ENCODE data around the gene KCNJ6.

KCNJ6 gene

DNA sequence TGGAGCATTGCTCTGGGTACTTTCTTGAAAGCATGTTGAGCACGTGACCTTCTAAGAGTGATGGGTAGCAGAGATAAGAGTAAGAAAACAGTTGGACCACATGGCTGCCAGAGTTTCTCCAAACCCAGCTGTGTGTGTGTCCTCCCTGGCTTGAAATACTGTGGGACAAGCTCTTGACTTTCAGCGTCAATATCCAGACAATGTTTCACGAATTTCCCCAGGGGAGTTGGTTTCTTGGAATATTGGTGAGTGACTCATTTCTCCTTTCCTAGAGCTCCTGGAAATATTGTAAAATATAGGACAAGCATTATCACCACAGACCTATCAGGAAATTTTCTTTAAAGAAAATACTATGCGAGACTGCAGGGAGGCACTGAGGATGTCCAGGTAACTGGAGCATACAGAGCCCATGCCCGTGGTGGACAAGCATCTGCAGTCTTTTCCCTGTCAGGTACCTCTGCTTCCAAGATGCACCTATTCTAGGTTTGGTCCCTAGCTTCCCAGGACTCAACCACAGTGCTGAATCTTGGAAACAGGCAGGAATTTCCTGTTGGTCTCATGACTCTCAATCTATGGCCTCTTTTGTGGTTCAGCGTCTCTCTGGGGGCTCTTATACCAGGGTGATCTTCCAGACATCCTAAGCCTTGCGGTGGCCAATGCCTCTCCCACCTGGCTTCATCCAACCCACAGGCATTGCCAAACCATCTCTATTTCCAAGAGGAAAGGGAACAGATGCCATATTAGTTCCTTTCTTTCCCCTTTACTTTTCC lies 67.4 kb downstream of the KCNJ6 start:
- ATAC-seq: no peak

DNA sequence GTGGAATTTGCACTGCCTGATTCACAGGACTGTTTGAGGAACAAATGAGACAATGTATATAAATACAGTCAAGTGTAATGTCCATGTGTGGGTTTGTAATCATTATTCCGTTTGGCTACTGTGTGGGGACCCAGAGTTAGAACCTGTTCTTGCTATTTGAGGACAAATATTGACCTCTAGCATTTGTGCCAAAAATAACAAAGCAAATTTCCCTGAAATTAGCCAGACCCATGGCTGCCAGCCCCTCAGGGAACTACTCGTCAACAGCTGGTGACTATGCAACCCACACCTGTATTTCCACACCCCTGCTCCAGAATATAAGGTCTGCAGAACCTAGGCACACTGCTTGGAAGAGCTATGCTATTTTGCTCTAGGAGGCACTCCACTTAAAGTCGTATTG lies 70.7 kb downstream of the KCNJ6 start:
- TF ChIP-seq ZFP3 (CRISPR knock-in tag; IDR thresholded peaks at IDR 0.05) (no peak), ISL1 (CRISPR knock-in tag; IDR thresholded peaks at IDR 0.05) (no peak), ZNF565 (CRISPR knock-in tag; conservative IDR thresholded peaks at IDR 0.05; ENCODE audit: low read depth) (no peak), ZNF8 (CRISPR knock-in tag; IDR thresholded peaks at IDR 0.05) (no peak)
- TF ChIP-seq, protein P1, sequence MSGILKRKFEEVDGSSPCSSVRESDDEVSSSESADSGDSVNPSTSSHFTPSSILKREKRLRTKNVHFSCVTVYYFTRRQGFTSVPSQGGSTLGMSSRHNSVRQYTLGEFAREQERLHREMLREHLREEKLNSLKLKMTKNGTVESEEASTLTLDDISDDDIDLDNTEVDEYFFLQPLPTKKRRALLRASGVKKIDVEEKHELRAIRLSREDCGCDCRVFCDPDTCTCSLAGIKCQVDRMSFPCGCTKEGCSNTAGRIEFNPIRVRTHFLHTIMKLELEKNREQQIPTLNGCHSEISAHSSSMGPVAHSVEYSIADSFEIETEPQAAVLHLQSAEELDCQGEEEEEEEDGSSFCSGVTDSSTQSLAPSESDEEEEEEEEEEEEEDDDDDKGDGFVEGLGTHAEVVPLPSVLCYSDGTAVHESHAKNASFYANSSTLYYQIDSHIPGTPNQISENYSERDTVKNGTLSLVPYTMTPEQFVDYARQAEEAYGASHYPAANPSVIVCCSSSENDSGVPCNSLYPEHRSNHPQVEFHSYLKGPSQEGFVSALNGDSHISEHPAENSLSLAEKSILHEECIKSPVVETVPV (CRISPR knock-in tag; IDR thresholded peaks at IDR 0.05): no peak
- ATAC-seq: no peak

More for the DNA sequence above, 67.4 kb downstream of the KCNJ6 start:
- no peak for TF ChIP-seq ZNF565 (CRISPR knock-in tag; conservative IDR thresholded peaks at IDR 0.05; ENCODE audit: low read depth)
- TF ChIP-seq CSDC2 (CRISPR knock-in tag; IDR thresholded peaks at IDR 0.05): no peak
- TF ChIP-seq PPARA (CRISPR knock-in tag; IDR thresholded peaks at IDR 0.05; ENCODE audit: borderline replicate concordance): no peak
- TF ChIP-seq, protein P2, sequence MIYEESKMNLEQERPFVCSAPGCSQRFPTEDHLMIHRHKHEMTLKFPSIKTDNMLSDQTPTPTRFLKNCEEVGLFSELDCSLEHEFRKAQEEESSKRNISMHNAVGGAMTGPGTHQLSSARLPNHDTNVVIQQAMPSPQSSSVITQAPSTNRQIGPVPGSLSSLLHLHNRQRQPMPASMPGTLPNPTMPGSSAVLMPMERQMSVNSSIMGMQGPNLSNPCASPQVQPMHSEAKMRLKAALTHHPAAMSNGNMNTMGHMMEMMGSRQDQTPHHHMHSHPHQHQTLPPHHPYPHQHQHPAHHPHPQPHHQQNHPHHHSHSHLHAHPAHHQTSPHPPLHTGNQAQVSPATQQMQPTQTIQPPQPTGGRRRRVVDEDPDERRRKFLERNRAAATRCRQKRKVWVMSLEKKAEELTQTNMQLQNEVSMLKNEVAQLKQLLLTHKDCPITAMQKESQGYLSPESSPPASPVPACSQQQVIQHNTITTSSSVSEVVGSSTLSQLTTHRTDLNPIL (CRISPR knock-in tag; IDR thresholded peaks at IDR 0.05; ENCODE audit: low read depth): no peak
- no peak for TF ChIP-seq ZC3H10 (CRISPR knock-in tag; IDR thresholded peaks at IDR 0.05)
- TF ChIP-seq RARB (CRISPR knock-in tag; IDR thresholded peaks at IDR 0.05): no peak
- no peak for TF ChIP-seq SNAI2 (CRISPR knock-in tag; IDR thresholded peaks at IDR 0.05)
- TF ChIP-seq BACH2 (CRISPR knock-in tag; IDR thresholded peaks at IDR 0.05; ENCODE audit: borderline replicate concordance): no peak
- TF ChIP-seq ESRRG (CRISPR knock-in tag; IDR thresholded peaks at IDR 0.05): no peak
- no peak for TF ChIP-seq ISL1 (CRISPR knock-in tag; IDR thresholded peaks at IDR 0.05)
- TF ChIP-seq ARNTL (CRISPR knock-in tag; IDR thresholded peaks at IDR 0.05; ENCODE audit: borderline replicate concordance, low read depth): no peak
- TF ChIP-seq, protein P3, sequence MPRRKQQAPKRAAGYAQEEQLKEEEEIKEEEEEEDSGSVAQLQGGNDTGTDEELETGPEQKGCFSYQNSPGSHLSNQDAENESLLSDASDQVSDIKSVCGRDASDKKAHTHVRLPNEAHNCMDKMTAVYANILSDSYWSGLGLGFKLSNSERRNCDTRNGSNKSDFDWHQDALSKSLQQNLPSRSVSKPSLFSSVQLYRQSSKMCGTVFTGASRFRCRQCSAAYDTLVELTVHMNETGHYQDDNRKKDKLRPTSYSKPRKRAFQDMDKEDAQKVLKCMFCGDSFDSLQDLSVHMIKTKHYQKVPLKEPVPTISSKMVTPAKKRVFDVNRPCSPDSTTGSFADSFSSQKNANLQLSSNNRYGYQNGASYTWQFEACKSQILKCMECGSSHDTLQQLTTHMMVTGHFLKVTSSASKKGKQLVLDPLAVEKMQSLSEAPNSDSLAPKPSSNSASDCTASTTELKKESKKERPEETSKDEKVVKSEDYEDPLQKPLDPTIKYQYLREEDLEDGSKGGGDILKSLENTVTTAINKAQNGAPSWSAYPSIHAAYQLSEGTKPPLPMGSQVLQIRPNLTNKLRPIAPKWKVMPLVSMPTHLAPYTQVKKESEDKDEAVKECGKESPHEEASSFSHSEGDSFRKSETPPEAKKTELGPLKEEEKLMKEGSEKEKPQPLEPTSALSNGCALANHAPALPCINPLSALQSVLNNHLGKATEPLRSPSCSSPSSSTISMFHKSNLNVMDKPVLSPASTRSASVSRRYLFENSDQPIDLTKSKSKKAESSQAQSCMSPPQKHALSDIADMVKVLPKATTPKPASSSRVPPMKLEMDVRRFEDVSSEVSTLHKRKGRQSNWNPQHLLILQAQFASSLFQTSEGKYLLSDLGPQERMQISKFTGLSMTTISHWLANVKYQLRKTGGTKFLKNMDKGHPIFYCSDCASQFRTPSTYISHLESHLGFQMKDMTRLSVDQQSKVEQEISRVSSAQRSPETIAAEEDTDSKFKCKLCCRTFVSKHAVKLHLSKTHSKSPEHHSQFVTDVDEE (CRISPR knock-in tag; IDR thresholded peaks at IDR 0.05): no peak
- no peak for TF ChIP-seq GLIS3 (CRISPR knock-in tag; IDR thresholded peaks at IDR 0.05)
- TF ChIP-seq, protein P4, sequence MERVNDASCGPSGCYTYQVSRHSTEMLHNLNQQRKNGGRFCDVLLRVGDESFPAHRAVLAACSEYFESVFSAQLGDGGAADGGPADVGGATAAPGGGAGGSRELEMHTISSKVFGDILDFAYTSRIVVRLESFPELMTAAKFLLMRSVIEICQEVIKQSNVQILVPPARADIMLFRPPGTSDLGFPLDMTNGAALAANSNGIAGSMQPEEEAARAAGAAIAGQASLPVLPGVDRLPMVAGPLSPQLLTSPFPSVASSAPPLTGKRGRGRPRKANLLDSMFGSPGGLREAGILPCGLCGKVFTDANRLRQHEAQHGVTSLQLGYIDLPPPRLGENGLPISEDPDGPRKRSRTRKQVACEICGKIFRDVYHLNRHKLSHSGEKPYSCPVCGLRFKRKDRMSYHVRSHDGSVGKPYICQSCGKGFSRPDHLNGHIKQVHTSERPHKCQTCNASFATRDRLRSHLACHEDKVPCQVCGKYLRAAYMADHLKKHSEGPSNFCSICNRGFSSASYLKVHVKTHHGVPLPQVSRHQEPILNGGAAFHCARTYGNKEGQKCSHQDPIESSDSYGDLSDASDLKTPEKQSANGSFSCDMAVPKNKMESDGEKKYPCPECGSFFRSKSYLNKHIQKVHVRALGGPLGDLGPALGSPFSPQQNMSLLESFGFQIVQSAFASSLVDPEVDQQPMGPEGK (CRISPR knock-in tag; IDR thresholded peaks at IDR 0.05; ENCODE audit: borderline replicate concordance): no peak
- no peak for TF ChIP-seq OSR1 (CRISPR knock-in tag; IDR thresholded peaks at IDR 0.05)
- TF ChIP-seq ZNF8 (CRISPR knock-in tag; IDR thresholded peaks at IDR 0.05): no peak
- TF ChIP-seq TOX (CRISPR knock-in tag; IDR thresholded peaks at IDR 0.05; ENCODE audit: borderline replicate concordance): no peak
- TF ChIP-seq ZNF70 (CRISPR knock-in tag; IDR thresholded peaks at IDR 0.05): no peak
- no peak for TF ChIP-seq ZFP30 (CRISPR knock-in tag; IDR thresholded peaks at IDR 0.05)
- no peak for TF ChIP-seq TCF4 (CRISPR knock-in tag; IDR thresholded peaks at IDR 0.05; ENCODE audit: borderline replicate concordance)

DNA sequence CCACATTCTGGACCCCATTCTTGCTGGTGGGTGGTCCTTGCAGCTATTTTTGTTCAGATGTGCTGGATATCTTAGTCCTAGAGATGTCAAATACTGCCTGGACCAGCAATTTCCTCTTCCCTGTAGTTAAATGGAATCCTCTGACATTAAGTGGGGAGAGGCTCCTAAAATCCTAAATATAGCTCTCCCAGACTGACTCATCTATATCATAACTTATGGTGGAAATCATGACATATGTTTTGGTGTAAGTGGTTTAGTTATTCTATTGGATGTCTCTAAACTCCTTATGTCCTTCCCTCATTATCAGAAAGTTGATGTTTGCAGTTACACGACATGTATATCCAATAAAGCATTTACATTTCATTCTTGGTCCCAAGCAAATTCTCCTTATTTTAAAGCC lies 73.1 kb downstream of the KCNJ6 start:
- no peak for ATAC-seq
- TF ChIP-seq CSDC2 (CRISPR knock-in tag; IDR thresholded peaks at IDR 0.05) (no peak), ZNF70 (CRISPR knock-in tag; IDR thresholded peaks at IDR 0.05) (no peak), ARNTL (CRISPR knock-in tag; IDR thresholded peaks at IDR 0.05; ENCODE audit: borderline replicate concordance, low read depth) (no peak), BACH2 (CRISPR knock-in tag; IDR thresholded peaks at IDR 0.05; ENCODE audit: borderline replicate concordance) (no peak), ZC3H10 (CRISPR knock-in tag; IDR thresholded peaks at IDR 0.05) (no peak), OSR1 (CRISPR knock-in tag; IDR thresholded peaks at IDR 0.05) (no peak), ZNF565 (CRISPR knock-in tag; conservative IDR thresholded peaks at IDR 0.05; ENCODE audit: low read depth) (no peak), ESRRG (CRISPR knock-in tag; IDR thresholded peaks at IDR 0.05) (no peak), ZFP3 (CRISPR knock-in tag; IDR thresholded peaks at IDR 0.05) (no peak), PPARA (CRISPR knock-in tag; IDR thresholded peaks at IDR 0.05; ENCODE audit: borderline replicate concordance) (no peak), ZNF8 (CRISPR knock-in tag; IDR thresholded peaks at IDR 0.05) (no peak), SNAI2 (CRISPR knock-in tag; IDR thresholded peaks at IDR 0.05) (no peak)
- TF ChIP-seq, protein P2 (CRISPR knock-in tag; IDR thresholded peaks at IDR 0.05; ENCODE audit: low read depth): no peak
- TF ChIP-seq, protein P1 (CRISPR knock-in tag; IDR thresholded peaks at IDR 0.05): no peak
- TF ChIP-seq, protein P3 (CRISPR knock-in tag; IDR thresholded peaks at IDR 0.05): no peak

Measured in SK-N-SH treated with all-trans-retinoic acid at 6 μM for 48 hours (cell line).